Measurements from ENCODE around the gene STIL.
"Not testable (repeated sequence)": the region's sequence is repeated elsewhere in the genome, so short reads cannot be mapped to it uniquely, and the experiment has no call there.

The STIL gene

DNA sequence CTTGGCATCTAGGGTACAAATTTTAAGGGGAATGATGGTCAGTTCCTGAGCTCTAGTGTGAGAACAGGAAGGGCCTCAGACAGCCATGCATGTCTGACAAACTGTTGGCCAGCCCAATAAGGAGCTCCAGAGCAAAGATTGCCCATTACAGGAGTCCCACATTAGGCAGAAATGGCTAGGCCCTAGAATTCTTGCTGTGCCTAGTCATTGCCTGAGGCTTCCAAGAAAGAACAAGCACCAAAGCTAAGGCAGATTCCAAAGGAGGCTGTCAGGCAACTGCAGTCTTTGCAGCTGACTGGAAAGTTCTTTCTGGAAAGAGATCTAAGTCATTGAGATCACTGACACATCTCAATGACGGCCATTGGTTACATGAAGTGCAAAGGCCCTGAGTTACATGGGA, 3.9 kb upstream of the STIL start:
- DNase-seq = no peak

DNA sequence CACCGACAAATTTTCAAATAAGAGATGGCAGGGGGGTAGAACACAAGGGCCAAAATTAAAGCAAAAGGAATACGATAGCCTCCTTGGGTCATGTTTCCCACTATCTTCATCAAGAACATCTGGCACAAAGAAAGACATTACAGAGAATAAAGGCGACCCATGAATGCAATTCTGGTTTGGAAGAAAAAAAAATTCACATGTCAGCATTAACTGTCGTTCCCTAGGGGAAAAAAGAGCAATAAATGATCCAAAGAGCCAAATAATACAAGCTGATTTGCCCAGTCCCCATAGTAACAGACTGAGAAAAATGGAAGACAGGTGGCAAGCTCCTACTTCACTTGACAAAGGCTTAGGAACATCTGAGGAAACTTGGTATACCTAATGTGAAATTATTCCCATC, 4.5 kb downstream of the STIL start:
- peak; percentile 70 to 88 for DNase-seq

DNA sequence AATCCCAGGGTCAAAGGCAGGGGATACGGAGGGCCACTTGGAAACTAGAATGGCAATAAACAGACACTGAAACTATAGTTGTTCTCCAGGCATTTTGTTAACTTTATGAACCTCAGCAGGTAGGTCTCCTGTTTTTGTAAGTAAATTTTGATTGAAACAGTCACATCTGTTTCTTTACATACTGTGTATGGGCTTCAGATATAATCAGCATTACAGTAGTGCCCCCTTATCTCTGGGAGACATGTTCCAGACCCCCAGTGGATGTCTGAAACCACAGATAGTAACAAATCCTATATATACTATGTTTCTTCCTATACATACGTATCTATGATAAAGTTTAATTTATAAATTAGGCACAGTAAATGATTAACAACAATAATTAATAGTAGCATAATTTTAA, 11.5 kb downstream of the STIL start:
- DNase-seq = no peak

DNA sequence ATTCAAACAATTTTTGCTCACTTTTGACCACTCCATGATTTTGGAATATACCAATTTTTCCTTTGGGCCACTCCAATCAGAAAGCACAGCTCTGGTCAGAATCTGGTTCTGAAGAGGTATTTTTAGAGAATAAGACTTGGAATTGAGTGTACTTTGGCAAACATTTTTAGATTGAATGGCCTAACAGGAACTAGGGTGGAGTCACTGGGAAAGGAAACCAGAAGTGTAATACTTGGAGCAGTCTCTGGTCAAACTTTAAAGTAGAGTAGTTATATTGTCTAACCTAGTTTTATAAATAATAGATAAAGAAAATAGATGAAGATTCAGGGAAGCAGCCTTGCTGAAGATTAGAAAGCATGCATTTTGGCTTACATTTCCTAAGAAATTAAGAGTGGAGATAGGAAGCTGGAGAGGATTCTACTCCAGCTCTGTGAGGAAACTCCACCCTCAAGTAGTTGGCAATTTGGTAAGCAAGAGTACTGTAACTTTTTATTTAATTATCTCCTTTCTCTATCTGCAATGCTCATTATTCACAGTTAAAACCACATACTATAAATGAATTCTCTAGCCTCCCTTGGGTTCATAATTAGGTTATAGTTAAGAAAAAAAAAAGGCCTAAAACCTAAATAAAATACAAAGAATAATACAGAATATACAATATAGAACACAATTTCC, 15.8 kb downstream of the STIL start:
- DNase-seq = no peak

DNA sequence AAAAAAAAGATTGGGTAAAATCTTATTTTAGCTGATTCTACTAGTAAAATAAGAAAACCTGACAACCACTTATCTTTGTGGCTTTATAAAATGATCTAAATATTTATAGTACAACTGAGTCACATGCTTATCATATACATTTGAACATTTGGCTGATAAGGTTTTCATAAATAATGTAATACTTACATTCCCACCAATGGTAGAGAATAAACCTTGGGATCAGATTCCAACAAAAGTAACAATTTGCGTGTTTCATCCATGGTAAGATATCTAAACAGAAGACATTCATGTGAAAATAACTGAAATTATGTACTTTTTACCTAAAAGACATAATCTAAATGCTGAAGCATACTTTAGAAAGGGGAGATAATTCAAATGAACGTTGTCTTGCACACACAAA, 18.4 kb downstream of the STIL start:
- no peak for DNase-seq

DNA sequence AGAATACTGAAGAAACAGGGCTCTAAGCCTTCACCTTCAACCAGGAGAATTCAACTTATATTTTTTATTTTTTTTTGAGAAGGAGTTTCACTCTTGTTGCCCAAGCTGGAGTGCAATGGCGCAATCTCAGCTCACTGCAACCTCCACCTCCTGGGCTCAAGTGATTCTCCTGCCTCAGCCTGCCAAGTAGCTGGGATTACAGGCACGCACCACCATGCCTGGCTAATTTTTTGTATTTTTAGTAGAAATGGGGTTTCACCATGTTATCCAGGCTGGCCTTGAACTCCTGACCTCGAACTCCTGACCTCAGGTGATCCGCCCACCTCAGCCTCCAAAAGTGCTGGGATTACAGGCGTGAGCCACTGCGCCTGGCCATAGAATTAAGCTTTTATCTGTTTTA, 19.1 kb downstream of the STIL start:
- not testable (repeated sequence) for DNase-seq

DNA sequence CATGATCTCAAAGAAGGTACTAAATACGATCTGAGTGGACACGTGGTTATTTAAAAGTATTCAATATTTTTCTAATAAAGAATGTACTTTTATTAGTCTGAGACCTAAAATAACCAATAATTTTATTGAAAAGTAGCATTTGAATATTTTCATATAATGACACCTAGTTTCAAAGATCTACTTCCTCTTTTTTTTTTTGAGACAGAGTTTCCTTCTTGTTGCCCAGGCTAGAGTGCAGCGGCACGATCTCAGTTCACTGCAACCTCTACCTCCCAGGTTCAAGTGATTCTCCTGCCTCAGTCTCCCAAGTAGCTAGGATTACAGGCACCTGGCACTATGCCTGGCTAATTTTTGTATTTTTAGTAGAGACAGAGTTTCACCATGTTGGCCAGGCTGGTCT, 25.8 kb downstream of the STIL start:
- not testable (repeated sequence) for DNase-seq

DNA sequence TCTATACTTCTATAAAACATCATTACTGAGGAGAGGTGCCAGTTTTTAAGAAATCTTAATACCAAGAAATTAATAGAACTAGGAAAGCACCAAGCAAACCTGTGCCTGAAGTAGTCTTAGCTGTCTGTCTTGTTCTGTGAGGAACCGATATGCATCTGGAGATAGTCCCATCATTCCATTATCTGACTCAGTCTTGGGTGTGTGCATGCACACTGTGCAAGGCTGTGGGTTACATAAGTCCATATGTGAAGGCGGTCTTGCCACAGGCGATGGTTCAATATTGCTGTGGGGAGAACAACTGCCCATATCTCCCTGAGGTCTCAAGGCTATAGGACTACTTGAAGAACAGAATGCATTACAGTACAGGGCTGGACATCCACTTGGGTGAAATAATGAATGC, 33.8 kb downstream of the STIL start:
- DNase-seq = no peak

DNA sequence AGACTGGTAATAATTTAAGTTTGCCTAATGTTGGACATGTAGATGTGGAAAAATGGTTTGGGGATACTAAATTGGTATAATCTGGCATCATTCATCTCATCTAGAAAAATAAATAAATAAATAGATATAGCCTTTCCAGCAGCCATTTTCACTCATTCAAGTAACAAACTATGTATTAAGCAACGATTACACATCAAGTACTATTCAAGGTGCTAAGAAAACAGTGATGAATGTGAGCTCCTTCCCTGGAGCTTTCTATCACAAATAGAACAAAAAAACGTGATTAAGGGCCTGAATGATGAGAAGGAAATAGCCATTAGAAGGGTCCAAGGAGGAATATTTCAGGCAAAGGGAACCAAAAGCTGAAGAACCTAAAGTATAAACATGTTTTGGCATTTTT, 37.1 kb downstream of the STIL start:
- no peak for DNase-seq

DNA sequence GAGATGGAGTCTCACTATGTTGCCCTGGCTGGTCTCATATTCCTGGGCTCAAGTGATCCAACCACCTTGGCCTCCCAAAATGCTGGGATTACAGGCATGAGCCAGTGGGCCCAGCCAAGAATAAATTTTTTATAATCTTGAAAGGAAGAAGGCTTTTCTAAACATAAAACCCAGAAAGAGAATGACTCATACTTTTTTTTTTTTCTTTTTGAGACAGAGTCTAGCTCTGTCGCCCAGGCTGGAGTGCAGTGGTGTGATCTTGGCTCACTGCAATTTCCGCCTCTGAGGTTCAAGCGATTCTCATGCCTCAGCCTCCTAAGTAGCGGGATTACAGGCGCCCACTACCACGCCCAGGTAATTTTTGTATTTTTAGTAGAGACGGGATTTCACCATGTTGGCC, 38.1 kb downstream of the STIL start:
- not testable (repeated sequence) for DNase-seq

DNA sequence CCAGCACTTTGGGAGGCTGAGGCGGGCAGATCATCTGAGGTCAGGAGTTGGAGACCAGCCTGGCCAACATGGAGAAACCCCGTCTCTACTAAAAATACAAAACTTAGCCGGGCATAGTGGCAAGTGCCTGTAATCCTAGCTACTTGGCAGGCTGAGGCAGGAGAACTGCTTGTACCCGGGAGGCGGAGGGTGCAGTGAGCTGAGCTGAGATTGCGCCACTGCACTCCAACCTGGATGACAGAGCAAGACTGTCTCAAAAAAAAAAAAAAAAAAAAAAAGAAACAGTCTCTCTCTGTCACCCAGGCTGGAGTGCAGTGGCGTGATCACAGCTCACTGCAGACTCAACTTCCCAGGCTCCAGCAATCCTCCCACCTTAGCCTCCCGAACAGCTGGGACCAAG, 48.4 kb downstream of the STIL start:
- DNase-seq = not testable (repeated sequence)

DNA sequence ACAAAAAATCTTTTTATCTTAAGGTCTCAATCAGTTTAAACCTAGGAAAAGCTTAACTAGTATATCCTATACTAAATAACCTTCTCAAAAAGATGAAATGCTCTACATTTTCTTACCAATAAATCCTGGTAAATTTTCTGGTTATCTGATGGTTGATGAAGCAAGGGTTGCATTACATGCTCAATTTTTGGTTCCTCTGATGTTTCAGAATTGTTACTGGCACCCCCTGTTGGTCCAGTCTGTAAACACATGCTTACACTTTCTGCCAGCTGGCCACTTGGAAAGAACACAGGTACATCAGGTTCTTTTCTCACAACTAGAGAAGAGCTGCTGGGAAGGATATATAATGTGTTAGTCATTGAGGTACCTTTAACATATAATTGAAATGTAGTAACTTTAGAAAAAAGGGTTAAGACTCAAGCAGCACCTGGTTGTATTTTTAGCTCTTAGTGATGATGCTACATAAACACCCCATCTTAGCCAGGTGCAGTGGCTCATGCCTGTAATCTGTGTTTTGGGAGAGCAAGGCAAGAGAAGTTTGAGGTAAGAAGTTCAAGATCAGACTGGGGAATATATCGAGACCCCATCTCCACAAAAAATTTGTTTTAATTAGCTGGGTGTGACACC, 51.0 kb downstream of the STIL start:
- DNase-seq = peak in 1 of 2 experiments; percentile 40

DNA sequence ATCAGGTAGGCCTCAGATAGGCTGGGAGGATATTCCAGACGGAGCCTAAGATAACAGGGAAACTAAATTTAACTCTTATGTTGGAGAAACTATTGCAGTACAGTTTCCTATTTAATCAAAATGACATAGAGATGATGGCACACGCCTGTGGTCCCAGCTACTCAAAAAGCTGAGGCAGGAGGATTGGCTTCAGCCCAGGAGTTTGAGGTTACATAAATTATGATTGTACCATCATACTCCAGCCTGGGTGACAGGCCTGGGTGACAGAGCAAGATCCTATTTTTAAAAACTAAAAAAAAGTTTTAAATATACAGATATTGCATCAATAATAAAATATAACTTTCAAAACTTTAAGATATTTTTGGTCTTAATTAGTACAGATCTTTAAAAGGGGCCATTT, 56.7 kb downstream of the STIL start:
- DNase-seq = no peak

DNA sequence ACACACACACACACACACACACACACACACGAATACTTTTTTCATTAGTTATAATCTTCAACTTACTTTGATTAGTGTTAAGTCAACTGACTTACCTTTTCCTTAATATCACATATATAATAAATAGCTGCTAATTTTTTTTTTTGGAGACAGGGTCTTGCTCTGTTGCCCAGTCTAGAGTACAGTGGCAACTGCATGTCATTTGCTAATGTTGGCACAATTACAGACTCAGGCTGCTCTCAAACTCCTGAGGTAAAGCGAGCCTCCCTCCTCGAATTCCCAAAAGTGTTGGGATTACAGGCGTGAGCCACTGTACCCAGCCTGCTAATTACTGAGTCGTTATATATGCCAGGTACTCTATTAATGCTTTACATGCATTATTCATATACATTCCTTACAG, 61.2 kb downstream of the STIL start:
- DNase-seq = no peak

DNA sequence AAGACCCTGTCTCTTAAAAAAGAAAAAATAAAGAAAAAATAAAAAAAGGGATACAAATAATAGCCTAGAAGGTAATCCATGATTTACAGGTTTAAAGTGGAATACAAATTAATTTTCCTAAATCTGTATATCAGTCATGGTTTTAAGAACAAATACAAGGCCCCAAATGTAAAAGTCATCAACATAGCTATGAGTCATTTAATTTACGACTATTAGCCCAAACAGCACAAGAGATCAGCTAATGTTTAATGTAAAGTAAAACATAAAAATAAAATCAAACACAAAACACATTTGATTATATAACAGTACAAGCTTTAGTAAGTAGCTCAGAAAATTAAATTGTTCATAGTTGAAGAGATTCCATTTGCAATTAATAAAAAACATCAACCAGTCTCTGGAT, 61.6 kb downstream of the STIL start:
- no peak for DNase-seq

DNA sequence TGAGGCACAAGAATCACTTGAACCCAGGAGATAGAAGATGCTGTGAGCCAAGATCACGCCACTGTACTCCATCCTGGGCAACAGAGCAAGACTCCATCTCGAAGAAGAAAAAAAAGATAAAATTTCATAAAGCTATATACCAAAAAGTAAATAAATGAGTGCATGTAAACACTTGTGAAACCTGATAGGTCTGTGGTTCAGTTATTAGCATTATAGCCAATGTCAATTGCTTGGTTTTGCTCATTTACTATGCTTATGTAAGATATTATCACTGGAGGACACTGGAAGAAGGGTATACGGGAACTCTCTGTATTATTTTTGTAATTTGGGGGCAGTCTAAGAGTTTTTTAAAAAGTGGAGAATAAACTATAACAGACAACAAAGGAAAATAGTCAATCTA, 64.2 kb downstream of the STIL start:
- no peak for DNase-seq

DNA sequence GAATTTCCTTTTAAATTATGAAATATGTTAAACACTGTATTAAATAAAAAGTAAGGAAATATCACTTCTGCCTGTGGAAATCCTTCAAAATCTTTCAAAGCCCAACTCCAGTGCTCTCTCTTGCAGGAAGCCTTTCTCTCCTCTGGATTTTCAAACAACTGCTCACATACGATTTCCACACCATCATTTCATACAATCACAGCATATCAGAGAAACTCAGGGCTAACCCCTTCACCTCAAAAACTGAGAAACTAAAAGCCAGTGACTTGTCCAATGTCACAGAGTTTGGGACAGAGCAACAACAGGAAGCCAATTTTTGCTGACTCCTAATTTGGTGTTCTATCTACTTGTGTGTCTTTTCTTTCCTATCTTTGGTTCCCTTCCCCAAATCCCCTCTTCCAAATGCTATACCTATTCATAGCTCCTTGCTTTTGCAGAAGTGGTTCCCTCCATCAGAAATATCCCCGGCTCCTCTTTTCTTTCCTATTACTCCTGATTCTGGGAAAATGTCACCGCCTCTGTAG, 69.5 kb downstream of the STIL start:
- DNase-seq = no peak

DNA sequence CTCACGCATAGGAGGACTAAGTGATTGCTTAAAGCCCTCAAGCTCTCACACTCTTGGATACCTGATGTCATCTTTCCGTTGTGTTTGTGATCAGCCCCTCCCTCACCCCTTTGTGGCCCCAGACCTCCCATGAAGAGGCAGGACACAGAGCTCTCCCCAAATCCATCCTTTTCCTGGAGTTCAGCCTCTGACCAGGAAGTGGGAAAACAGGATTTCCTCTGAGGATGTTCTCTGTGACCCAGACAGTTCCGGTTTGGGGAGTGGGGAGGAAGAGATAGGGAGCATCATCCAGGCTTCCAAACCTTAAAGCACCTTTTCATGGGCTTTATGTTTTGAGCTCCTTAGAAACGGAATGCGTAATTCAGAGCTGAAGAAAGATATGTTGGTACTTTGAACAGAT, 70.0 kb downstream of the STIL start:
- no peak for DNase-seq

DNA sequence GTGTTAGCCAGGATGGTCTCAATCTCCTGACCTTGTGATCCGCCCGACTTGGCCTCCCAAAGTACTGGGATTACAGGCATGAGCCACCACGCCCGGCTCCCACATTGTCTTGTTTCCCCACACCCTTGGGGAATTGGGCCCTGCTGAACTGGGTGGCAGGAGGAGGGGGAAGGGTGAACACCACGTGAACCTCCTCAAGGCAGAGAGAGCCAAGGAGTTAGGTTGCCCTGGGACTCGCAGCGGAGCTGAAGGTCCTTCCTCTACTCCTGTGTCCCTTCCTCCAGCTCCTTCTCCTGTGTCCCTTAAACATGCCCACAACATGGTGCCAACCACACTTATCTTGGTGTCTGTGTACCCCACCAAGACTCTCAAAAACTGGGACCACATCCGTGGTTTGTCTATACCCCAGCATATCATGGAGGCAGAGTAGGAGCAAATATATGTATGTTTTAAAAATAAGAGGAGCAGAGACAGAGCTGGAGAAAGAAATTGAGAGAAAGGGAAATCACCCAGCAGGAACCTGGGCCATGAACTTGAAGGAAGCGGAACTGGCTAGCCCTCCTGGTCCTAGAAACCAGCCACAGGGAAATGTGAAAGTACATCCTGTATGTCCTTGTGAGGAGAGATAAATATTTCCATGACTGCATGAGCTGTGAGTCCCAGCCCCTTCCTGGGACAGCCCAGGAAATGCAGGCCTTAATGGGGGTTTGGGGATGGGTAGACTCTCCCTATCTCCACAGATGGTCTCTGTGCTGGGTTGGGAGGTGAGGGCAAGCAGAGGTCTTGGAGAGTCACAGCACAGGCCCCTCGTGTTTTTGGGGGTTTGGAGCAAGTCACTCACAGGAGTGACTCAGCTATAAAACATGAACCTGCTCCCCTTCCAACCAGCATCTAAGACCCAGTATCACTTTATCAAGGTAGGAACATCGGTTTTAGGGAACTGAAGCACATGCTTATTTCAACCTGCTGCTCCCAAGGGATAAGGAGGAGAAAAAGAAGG, 72.5 kb downstream of the STIL start:
- DNase-seq = no peak

DNA sequence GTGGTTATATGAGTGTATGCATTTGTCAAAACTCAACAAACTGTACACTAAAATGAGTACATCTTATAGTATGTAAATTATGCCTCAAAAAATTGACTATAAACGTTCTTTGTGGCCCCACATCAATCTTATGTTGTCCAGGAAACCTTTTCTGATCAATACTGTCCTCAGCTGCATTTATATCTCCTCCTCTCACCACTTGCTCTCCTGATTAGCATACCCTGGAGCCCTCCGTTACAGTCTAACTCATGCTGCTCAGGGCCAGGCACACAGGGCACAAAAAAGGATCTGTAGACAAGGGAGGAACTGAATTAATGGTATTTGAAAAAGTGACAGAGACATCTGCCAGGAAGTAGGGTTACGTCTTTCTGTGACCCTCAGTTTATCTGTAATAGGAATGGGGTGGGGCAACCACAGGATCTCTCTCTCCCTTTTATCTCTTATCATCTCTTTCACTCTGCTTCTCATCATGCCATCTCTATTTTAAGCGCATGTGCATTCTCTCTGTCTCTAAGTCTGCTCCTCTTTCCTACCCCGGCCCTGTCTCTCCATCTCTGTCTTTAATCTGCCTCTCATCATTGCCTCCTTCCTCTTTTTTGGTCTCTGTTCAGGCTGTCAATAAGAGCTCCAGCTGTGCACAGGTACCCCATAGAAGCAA, 74.9 kb downstream of the STIL start:
- DNase-seq = no peak

DNA sequence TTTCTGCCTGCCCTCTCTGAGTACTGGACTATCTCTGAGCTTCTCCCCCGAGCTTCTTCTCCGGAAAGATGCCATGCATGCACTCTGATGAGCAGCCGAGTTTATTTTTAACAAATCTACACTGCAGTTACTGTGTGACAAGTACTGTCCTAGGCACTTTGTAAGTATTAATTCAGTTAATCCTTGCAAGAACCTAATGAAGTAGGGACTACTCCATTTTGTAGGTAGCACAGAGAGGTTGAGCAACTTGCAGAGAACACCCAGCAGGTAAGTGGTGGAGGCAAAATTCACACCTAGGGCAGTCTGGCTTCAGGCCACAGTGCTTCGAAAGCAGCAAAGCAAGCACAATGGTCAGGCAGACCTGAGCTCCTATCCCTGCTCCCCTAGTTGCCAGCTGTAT, 78.1 kb downstream of the STIL start:
- DNase-seq = no peak

DNA sequence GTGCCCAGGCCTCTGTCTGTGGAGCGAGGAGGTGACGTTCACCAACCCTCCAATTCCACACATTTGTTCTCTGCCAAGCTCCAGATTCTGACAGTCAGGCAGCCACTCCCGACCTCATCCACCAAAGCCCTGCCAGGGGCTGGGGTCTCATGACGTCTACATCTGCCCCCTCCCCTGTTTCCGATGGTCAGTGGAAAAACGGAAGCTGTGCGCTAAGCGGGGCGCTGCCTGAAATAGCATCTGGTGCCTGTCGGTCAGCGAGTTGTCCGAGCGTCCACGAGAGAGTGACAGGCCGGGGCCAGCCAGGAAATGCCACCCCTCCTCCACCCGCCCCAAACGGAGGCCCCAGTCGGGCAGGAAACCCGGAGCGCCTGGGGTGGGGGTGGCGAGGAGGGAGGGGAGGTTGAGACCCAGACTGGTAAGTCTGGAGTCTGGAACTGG, 78.7 kb downstream of the STIL start:
- no peak for DNase-seq

DNA sequence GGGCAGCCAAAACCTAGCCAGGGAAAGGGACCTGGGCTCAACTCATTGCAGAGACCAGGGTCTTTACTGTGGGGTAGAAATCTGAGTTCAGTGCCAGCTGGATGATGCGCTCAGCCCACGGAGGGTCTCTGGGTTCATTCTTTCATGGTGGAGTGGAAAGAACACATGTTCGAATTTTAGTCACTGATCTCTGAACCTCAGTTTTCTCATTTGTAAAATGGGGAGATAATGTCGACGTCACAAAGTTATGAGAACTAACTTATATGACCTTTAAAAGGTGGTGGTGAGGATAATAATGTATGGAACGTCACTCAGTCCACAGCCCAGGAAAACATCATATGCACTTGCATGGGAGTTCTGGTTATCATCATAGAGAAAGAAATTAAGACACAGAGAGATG, 80.8 kb downstream of the STIL start:
- no peak for DNase-seq
